Body of pancreas (tissue), 4 donors: ENCODE data around the gene INTS15. TPM values are rescaled to one million over a fixed set of nuclear protein-coding genes. Genes with fewer than 3 reads are reported as not detected.

ENCODE experiments used
- ATAC-seq: fragments of 150-250 bp; one replicate; pipeline ENCODE4 v1.9.1; 2016
- DNase-seq, 4 donors: peaks; one replicate each; pipeline ENCODE4 v3.0.0-alpha.2; 2019
- H3K27ac ChIP-seq, 4 donors: fragments of 200-600 bp; sonication (generic); 1 replicate in 3 of 4; 2 replicates in 1 of 4; pipeline versions ENCODE4 v1.5.1 to v1.6.1; 2016 to 2019; ENCODE audit warnings: mild to moderate bottlenecking in 1 of 4, mixed read lengths in 1 of 4, moderate library complexity in 1 of 4
- H3K27me3 ChIP-seq, 2 donors: fragments of 200-600 bp; sonication (generic); one replicate each; pipeline ENCODE4 v1.6.0; 2016; ENCODE audit warnings: mild to moderate bottlenecking in 1 of 2
- H3K36me3 ChIP-seq, 2 donors: fragments of 200-600 bp; sonication (generic); replicated peaks in 1 of 2; 2 replicates each; pipeline ENCODE4 v1.5.1; 2016; ENCODE audit warnings: low read depth in 2 of 2; ENCODE audit not compliant: insufficient read depth in 1 of 2
- H3K4me1 ChIP-seq: fragments of 200-600 bp; sonication (generic); one replicate; pipeline ENCODE4 v1.6.0; 2016
- H3K4me3 ChIP-seq, 2 donors: fragments of 200-600 bp; sonication (generic); 1 replicate in 1 of 2; 2 replicates in 1 of 2; pipeline ENCODE4 v1.5.1; 2016 to 2019
- H3K9me3 ChIP-seq, 3 donors: fragments of 200-600 bp; sonication (generic); 1 replicate in 2 of 3; 2 replicates in 1 of 3; pipeline ENCODE4 v1.5.1; 2016
- CTCF ChIP-seq, 7 experiments: fragments of 450-650 bp in 4 of 7; fragments of 200-600 bp in 3 of 7; sonication (generic) in 3 of 7; IDR thresholded peaks; one replicate each; pipeline ENCODE4 v1.5.1; 2016 to 2019; ENCODE audit warnings: antibody characterized with exemption in 7 of 7
- POLR2A ChIP-seq, 3 donors: fragments of 450-650 bp; IDR thresholded peaks; one replicate each; pipeline ENCODE4 v1.6.1; 2016; ENCODE audit warnings: antibody characterized with exemption in 3 of 3, mild to moderate bottlenecking in 2 of 3
- WGBS, 2 donors: methylation state at CpG; one replicate each; pipeline ENCODE4 v1.1.5; 2017; 5-methylcytosine and 5-hydroxymethylcytosine counted together
- intact Hi-C: fragments of 100-400 bp; cut with DNase I; formaldehyde crosslinking; loops from one replicate; pipeline ENCODE4 v1.15.1; 2023
- total RNA-seq, 2 donors: library from RNA; depleted of rRNA; stranded (reverse); fragments of >200 nt; gene quantifications; one replicate each; pipeline ENCODE4 v1.1.0, GENCODE V29; 2016

Gene INTS15
- total RNA-seq, 2 donors from 2014 or later, result 25.7 to 40.5 TPM

- TF ChIP-seq POLR2A (IDR thresholded peaks at IDR 0.05), result no peak
- no peak for TF ChIP-seq CTCF (IDR thresholded peaks at IDR 0.05)
- no peaks in the 10 kb centered on the region for H3K9me3 ChIP-seq
- no peak overlapping the region for H3K27ac ChIP-seq
- 97 to 100% methylated on average over 6 to 62 of the region's 75 CpGs for WGBS, 2 donors
- H3K27me3 ChIP-seq, result no peaks in the 10 kb centered on the region
- H3K4me1 ChIP-seq, result no peaks in the 10 kb centered on the region
- no peak overlapping the region for H3K4me3 ChIP-seq
- DNase-seq (no peak), ATAC-seq (no peak)
- intact Hi-C loops, result no loop called here
- H3K36me3 ChIP-seq, result peaks cover 2 to 7% of the 10 kb centered on the region in 2 donors
Measured at GRCh38 chr7:6652446-6653011, 62.7 kb downstream of the INTS15 start.

GRCh38 chr7:6653071-6654003, 63.5 kb downstream of the INTS15 start:
- WGBS, 2 donors, result 95 to 97% methylated on average over 84 to 121 of the region's 146 CpGs
- H3K4me3 ChIP-seq, result no peak overlapping the region
- no peaks in the 10 kb centered on the region for H3K27me3 ChIP-seq
- TF ChIP-seq POLR2A (IDR thresholded peaks at IDR 0.05) (no peak), CTCF (IDR thresholded peaks at IDR 0.05) (no peak)
- H3K9me3 ChIP-seq, result no peaks in the 10 kb centered on the region
- no peak for ATAC-seq
- intact Hi-C loops, result no loop called here
- no peaks in the 10 kb centered on the region for H3K4me1 ChIP-seq
- H3K27ac ChIP-seq, result no peak overlapping the region
- no peak for DNase-seq
- H3K36me3 ChIP-seq, result peaks cover 2 to 7% of the 10 kb centered on the region in 2 donors

DNA sequence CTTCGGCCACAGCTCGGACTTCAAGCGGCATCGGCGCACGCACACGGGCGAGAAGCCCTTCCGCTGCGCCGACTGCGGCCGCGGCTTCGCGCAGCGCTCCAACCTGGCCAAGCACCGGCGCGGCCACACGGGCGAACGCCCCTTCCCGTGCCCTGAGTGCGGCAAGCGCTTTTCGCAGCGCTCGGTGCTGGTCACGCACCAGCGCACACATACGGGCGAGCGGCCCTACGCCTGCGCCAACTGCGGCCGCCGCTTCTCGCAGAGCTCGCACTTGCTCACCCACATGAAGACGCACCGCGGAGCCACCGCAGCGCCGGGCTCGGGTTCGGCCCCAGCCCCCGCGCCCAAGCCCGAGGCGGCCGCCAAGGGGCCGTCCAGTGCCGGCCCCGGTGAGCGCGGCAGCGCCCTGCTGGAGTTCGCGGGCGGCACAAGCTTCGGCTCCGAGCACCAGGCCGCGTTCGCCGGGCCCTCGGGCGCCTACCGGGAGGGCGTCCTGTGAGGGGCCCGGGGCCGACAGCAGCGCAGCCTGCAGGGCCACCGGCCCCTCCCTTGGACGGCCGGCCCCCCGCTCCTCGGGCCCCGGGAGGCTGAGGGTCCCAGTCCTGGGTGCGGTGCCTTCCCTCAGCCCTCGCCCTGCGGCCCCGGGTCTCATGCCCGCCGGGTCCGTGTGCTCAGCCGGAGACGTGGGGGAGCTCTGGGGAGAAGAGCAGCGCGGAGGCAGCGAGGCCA, 64.5 kb downstream of the INTS15 start:
- Histone ChIP-seq H3K4me3 (no peak overlapping the region), H3K9me3 (no peaks in the 10 kb centered on the region), H3K36me3 (peaks cover 2 to 7% of the 10 kb centered on the region in 2 donors), H3K27me3 (no peaks in the 10 kb centered on the region), H3K4me1 (peaks cover 1% of the 10 kb centered on the region), H3K27ac (no peak overlapping the region)
- no peak for DNase-seq
- 96% methylated on average over 25 to 43 of the region's 94 CpGs for WGBS, 2 donors
- ATAC-seq, result no peak
- intact Hi-C loops, result no loop called here
- TF ChIP-seq POLR2A (IDR thresholded peaks at IDR 0.05) (no peak), CTCF (IDR thresholded peaks at IDR 0.05) (no peak)

DNA sequence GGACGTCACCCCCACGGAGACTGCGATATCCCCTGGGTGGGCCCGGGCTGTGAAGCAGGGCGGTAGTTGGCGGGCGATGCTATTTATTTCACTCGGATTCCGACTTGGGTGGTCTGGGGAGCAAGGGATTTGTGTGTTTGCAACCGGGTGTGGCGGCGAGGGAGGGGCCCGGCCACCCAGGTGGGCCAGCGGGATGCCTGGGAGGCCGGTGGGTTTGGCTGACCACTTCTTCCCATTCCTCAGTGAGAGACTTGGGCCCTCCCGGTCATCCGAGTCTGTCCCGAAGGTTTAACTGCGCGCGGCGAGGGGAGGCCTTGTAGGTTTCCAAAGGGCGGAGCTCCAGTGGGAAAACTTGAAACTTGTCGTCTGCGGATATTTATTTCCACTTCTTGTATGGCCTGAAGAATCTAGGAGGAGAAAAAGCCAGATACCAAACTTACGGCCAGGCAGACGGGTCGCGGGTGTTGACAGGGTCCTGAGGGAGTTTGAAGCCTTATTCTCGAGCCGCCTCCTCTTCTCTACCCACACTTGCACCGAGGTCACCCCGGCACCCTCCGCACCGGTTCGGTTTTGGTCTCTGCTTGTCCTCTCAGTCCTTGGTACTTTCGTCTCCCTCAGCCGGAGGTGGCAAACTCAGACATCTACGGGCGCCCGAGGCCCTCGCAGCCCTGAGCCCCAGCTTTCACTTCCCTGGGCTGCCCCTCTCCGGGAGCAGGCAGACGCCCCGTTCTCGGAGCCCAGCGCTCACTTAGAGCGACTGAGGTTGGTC, 65.2 kb downstream of the INTS15 start:
- peaks cover 7% of the 10 kb centered on the region for H3K4me1 ChIP-seq
- H3K4me3 ChIP-seq, result no peak overlapping the region
- no peak for ATAC-seq
- DNase-seq, result no peak
- 94% methylated on average over 45 to 48 of the region's 48 CpGs for WGBS, 2 donors
- intact Hi-C loops, result no loop called here
- no peaks in the 10 kb centered on the region for H3K27me3 ChIP-seq
- no peaks in the 10 kb centered on the region for H3K9me3 ChIP-seq
- H3K27ac ChIP-seq, result no peak overlapping the region
- H3K36me3 ChIP-seq, result peaks cover 2 to 7% of the 10 kb centered on the region in 2 donors
- TF ChIP-seq POLR2A (IDR thresholded peaks at IDR 0.05), result no peak
- no peak for TF ChIP-seq CTCF (IDR thresholded peaks at IDR 0.05)
